Activated CD4-positive, alpha-beta T cell treated with anti-CD3 and anti-CD28 coated beads for 36 hours (primary cell): Measurements from ENCODE around the gene LAMA2. TPM values are rescaled to one million over a fixed set of nuclear protein-coding genes. Genes with fewer than 3 reads are reported as not detected.

Source experiments
- ATAC-seq: fragments of 200-7000 bp; cut with Tn5 transposase; one replicate; pipeline ENCODE4 v1.10.0; 2021; ENCODE audit warnings: mild to moderate bottlenecking, moderate library complexity
- CTCF ChIA-PET: fragments of 350-600 bp; sonication (Branson Sonifier 250); formaldehyde crosslinking; loops from one replicate; lab custom pipeline; 2021; ENCODE audit warnings: antibody characterized with exemption; lab: Charles Lee
- POLR2A ChIA-PET: fragments of 350-600 bp; sonication (Branson Sonifier 250); formaldehyde crosslinking; loops from one replicate; lab custom pipeline; 2021; ENCODE audit warnings: antibody characterized with exemption, inconsistent platforms; lab: Charles Lee
- DNase-seq: peaks from one replicate; pipeline ENCODE4 v3.0.0-alpha.2; 2020
- H3K27ac Mint-ChIP-seq: one replicate; pipeline ENCODE4 v1.8.0; 2021; ENCODE audit warnings: mixed read lengths
- H3K27me3 Mint-ChIP-seq: one replicate; pipeline ENCODE4 v1.8.0; 2021; ENCODE audit warnings: mixed read lengths
- H3K36me3 Mint-ChIP-seq: one replicate; pipeline ENCODE4 v1.8.0; 2021; ENCODE audit warnings: low read depth, mixed read lengths
- H3K4me1 Mint-ChIP-seq: one replicate; pipeline ENCODE4 v1.8.0; 2021; ENCODE audit warnings: mixed read lengths
- H3K4me3 Mint-ChIP-seq: one replicate; pipeline ENCODE4 v1.8.0; 2021; ENCODE audit warnings: mild to moderate bottlenecking, moderate library complexity, mixed read lengths
- H3K9me3 Mint-ChIP-seq: one replicate; pipeline ENCODE4 v1.8.0; 2021; ENCODE audit warnings: low read depth, mixed read lengths
- intact Hi-C, 2 experiments: fragments of 100-400 bp; cut with DNase I in 1 of 2; cut with micrococcal nuclease in 1 of 2; formaldehyde crosslinking; loops; one replicate each; pipeline versions ENCODE4 v1.14.2 to v1.15.1; 2022 to 2024; cut with DNase I, micrococcal nuclease
- total RNA-seq, 2 experiments: library from RNA; stranded (reverse); gene quantifications; one replicate each; pipeline ENCODE4 v1.2.3, GENCODE V29; 2021

Gene LAMA2
- total RNA-seq, 2 experiments from 2014 or later, result 0.65 to 0.80 TPM

DNA sequence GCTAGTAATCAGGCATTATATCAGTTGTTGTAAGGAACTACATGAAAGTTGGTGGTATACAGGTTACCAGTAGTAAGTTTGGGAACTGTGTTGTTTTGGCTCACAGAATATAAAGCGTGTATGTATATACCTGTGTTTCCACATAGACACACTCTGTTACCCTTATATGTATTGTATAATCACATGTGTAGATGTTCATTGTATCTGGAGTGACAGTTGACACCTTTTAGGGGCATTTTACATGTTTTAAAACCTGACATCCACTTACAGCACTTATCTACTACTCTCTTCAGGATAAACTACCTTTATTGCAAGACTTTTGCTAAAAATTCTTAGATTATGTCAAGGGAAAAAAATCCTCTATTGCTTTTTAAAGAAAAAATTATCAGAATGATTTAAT lies 228.9 kb downstream of the LAMA2 start:
- ATAC-seq, result no peak
- intact Hi-C loops, result no loop called here
- Mint-ChIP-seq H3K4me1 (no peaks in the 10 kb centered on the region), H3K9me3 (no peaks in the 10 kb centered on the region), H3K27ac (no peak overlapping the region), H3K4me3 (no peak overlapping the region), H3K36me3 (no peaks in the 10 kb centered on the region), H3K27me3 (peaks cover 6% of the 10 kb centered on the region)
- ChIA-PET CTCF (no interaction called here), POLR2A (no interaction called here)
- no peak for DNase-seq

DNA sequence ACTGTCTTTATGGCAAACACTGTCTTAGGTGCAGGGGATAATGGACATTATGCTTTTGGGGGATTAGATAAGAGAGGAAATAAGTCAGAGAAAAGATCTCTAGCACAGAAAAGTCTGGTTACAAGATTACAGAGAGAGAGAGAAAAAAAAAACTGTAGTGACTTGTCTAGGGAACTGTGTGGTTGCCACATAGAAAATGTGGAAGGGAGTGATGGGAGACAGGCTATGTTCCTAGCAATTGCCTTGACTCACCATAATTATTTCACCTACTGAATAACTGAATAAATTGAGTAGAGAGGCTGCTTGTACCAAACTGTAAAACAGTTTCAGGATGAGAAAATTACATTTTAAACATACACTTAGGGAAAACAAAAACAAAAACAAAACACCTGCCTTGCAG lies 229.7 kb downstream of the LAMA2 start:
- Mint-ChIP-seq H3K36me3 (no peaks in the 10 kb centered on the region), H3K27me3 (peaks cover 3% of the 10 kb centered on the region), H3K4me1 (no peaks in the 10 kb centered on the region), H3K27ac (no peak overlapping the region), H3K9me3 (no peaks in the 10 kb centered on the region), H3K4me3 (no peak overlapping the region)
- ChIA-PET CTCF (no interaction called here), POLR2A (no interaction called here)
- ATAC-seq (no peak), DNase-seq (no peak)
- intact Hi-C loops, result no loop called here

DNA sequence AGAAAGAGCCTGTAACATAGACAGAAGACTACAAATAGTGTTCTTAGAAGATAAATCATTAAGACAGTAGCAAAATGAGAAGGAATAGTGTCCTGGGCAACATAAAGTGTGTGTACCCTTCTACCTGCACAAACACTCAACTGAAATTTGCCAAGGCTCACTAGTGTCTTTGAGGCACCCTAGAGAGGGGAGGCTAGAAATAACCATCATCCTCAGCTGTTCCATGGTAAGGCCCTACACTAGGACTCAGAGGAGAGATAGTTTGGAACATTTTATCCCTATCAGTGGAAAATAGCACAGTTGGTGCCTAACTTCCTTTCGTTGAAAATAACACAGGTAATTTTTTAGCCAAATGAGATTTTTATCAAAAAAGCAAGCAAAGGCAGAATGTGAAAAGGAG lies 230.7 kb downstream of the LAMA2 start:
- peaks cover 3% of the 10 kb centered on the region for H3K27me3 Mint-ChIP-seq
- intact Hi-C loops, result no loop called here
- H3K4me3 Mint-ChIP-seq, result no peak overlapping the region
- H3K36me3 Mint-ChIP-seq, result no peaks in the 10 kb centered on the region
- ChIA-PET CTCF (interaction anchor here (1.0 kb wide), 1 partner anchor 23 kb away, joined by 3 read pairs; no protein-coding TSS in a partner anchor), POLR2A (no interaction called here)
- no peak for DNase-seq
- no peaks in the 10 kb centered on the region for H3K9me3 Mint-ChIP-seq
- H3K4me1 Mint-ChIP-seq, result no peaks in the 10 kb centered on the region
- H3K27ac Mint-ChIP-seq, result no peak overlapping the region
- ATAC-seq, result no peak

DNA sequence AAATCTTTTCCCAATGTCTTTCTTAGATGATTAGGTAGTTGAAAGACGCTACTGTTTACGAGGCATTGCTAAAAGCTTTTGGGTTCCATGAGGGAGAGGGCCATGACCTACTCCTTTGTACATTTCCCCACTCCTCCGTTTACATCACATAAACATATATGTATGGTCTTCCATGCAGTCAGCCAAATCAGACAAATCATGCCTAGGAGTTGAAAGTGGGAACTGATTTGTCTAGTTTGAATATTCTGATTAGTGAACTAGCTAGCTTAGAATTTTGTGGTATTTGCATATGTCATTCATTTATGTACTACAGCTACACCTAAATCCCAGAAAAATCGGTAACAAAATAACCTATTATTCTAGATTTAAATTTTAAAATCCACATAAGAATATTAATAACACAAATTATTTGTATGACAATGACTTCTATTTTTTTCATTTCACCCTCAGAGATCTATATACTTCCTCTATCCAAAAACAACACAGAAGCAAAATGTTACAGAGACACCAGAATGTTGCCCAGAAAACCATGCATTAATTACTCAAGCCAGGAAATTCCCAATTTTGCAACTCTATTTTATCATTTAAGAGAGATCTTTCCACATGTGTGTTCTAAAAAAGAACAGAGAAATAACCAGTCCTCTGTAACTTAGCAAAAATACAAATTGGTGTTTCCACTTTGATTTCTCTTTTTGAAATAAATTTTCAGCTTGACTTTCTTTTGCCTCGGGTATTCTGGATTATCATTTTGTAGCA lies 231.9 kb downstream of the LAMA2 start:
- H3K4me3 Mint-ChIP-seq, result no peak overlapping the region
- no peaks in the 10 kb centered on the region for H3K9me3 Mint-ChIP-seq
- ChIA-PET CTCF (interaction anchor here (0.9 to 1.0 kb wide), 2 partner anchors 16 to 22 kb away, joined by 3 read pairs; no protein-coding TSS in a partner anchor), POLR2A (no interaction called here)
- peaks cover 3% of the 10 kb centered on the region for H3K27me3 Mint-ChIP-seq
- ATAC-seq (no peak), DNase-seq (no peak)
- no peaks in the 10 kb centered on the region for H3K36me3 Mint-ChIP-seq
- no peak overlapping the region for H3K27ac Mint-ChIP-seq
- no peaks in the 10 kb centered on the region for H3K4me1 Mint-ChIP-seq
- intact Hi-C loops, result no loop called here

DNA sequence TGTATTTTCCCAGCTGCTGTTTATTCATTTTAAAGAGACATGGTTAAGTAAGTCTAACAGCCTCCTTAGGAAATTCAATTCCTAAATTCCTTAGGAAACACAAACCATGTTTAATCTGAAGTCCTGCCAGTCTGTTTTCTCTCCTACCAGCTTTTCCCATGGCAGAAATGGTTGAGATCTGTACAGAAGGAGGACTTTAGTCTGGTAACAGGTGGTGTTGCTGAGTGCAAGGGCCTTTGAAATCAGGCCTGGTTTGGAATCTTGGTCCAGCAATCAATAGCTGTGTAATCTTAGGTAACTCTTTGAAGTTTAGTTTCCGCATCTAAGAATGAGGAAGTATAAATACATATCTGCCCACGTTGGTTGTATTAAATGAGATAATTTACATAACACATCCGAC lies 232.5 kb downstream of the LAMA2 start:
- ChIA-PET CTCF (interaction anchor here (0.9 to 1.0 kb wide), 2 partner anchors 16 to 32 kb away, joined by 3 read pairs; no protein-coding TSS in a partner anchor), POLR2A (no interaction called here)
- Mint-ChIP-seq H3K4me3 (no peak overlapping the region), H3K27me3 (peaks cover 3% of the 10 kb centered on the region), H3K36me3 (no peaks in the 10 kb centered on the region), H3K4me1 (no peaks in the 10 kb centered on the region), H3K9me3 (no peaks in the 10 kb centered on the region), H3K27ac (no peak overlapping the region)
- DNase-seq (no peak), ATAC-seq (no peak)
- intact Hi-C loops, result no loop called here

DNA sequence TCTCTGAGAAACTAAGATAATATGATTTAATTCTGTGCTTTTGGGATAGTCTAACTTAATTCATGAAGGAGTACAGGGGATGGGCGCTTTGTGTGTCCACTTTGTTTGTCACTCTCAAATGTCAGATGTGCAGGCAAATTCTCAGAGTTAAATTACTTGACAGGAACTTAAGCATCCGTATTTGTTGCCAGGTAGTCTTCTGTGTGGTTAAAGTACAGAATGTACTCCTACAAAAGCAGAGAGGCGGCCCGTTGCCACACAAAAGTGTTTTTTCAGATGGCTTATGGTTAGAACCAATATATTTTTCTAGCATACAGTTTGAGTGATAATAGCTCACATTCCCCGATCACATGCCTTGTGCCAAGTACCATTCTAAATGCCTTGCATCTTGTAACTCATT lies 234.4 kb downstream of the LAMA2 start:
- Mint-ChIP-seq H3K36me3 (no peaks in the 10 kb centered on the region), H3K9me3 (no peaks in the 10 kb centered on the region), H3K4me1 (no peaks in the 10 kb centered on the region), H3K27me3 (peaks cover 3% of the 10 kb centered on the region), H3K27ac (no peak overlapping the region), H3K4me3 (no peak overlapping the region)
- CTCF ChIA-PET, result no interaction called here
- POLR2A ChIA-PET, result no interaction called here
- intact Hi-C loops, result no loop called here
- no peak for DNase-seq
- no peak for ATAC-seq

DNA sequence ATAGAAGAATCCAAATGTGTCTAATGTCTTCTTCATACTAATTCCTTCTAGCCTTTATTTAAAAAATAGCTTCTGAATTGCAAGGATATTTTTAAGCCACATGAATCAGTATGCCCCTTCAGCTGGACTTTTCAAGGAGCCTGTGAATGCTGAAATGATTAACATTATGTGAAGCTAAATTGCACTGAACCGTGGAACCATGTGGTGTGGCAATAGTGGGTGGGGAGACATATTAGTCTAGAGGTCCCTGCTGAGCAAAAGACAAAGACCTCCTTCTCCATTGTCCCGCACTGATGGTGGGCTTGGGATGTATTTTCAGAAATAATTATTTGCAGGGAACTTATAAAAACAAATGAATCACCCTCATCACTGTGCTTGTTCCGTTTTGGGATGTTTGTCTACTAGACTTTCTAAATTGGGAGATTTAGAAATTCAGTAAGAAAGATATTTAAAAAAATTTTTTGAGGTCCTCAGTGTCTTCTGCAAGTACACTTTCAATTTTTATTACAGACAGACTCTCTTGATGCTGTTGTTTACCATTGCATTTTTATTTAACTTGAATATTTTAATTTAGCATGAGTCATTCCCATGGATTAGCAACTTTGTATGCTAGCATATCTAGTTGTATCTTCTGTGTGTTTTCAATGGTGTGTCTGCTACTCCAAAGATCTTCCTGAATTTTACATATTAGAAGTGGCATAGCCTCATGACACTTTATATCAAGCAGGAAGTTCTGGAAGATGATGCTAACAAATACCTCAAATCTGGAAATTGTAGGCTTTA lies 238.1 kb downstream of the LAMA2 start:
- no peaks in the 10 kb centered on the region for H3K4me1 Mint-ChIP-seq
- POLR2A ChIA-PET, result no interaction called here

DNA sequence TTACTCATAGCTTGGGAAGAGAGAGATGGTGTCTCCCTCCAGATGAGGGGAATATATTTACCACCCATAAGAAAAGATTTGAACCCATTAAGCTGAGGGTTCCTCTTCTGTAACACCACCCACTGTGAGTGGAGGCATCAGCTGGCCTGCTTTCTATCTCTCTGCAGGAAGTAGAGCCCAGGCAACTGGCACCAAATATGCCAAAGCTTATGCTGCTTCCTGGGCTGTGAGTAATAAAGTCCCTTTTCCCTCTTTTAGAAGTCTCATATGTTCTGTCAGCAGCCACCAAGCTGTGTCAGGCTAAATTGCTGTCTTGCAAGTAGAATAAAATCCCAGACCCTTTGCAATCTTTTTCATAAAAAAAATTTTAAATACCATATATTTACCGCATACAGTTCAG lies 241.4 kb downstream of the LAMA2 start:
- Mint-ChIP-seq H3K36me3 (no peaks in the 10 kb centered on the region), H3K9me3 (no peaks in the 10 kb centered on the region)

More for the DNA sequence above, 238.1 kb downstream of the LAMA2 start:
- Mint-ChIP-seq H3K4me3 (no peak overlapping the region), H3K27ac (no peak overlapping the region), H3K27me3 (peaks cover 2% of the 10 kb centered on the region), H3K36me3 (no peaks in the 10 kb centered on the region), H3K9me3 (no peaks in the 10 kb centered on the region)
- intact Hi-C loops, result no loop called here
- DNase-seq (no peak), ATAC-seq (no peak)
- CTCF ChIA-PET, result no interaction called here

DNA sequence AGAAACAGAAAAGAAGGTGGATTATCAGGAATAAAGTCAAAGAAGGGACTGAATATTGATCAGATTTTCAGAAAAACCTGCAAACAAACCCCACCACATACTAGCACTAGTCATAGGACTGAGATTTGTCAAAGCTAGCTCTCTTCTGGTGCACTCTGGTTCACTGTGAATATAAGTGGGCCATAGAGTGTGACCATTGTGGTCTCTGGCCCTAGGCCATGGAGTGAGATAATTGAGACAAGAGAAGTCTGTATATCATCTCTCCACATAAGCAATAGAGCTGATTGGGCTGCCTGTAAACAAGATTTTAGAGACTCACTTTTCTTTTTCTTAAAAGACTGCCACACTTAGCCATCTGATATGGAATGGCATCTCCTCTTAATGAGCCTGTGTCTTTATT lies 247.2 kb downstream of the LAMA2 start:
- ChIA-PET CTCF (no interaction called here), POLR2A (no interaction called here)
- Mint-ChIP-seq H3K4me1 (no peaks in the 10 kb centered on the region), H3K27ac (no peak overlapping the region), H3K9me3 (no peaks in the 10 kb centered on the region), H3K36me3 (no peaks in the 10 kb centered on the region), H3K4me3 (no peak overlapping the region), H3K27me3 (peaks cover 7% of the 10 kb centered on the region)
- ATAC-seq (no peak), DNase-seq (no peak)
- intact Hi-C loops, result no loop called here

More for the DNA sequence above, 241.4 kb downstream of the LAMA2 start:
- ChIA-PET POLR2A (no interaction called here), CTCF (interaction anchor here (0.6 kb wide), 1 partner anchor 19 kb away, joined by 3 read pairs; no protein-coding TSS in a partner anchor)
- Mint-ChIP-seq H3K27ac (no peak overlapping the region), H3K27me3 (peaks cover 2% of the 10 kb centered on the region), H3K4me3 (no peak overlapping the region), H3K4me1 (no peaks in the 10 kb centered on the region)
- intact Hi-C loops, result no loop called here
- DNase-seq (no peak), ATAC-seq (no peak)

DNA sequence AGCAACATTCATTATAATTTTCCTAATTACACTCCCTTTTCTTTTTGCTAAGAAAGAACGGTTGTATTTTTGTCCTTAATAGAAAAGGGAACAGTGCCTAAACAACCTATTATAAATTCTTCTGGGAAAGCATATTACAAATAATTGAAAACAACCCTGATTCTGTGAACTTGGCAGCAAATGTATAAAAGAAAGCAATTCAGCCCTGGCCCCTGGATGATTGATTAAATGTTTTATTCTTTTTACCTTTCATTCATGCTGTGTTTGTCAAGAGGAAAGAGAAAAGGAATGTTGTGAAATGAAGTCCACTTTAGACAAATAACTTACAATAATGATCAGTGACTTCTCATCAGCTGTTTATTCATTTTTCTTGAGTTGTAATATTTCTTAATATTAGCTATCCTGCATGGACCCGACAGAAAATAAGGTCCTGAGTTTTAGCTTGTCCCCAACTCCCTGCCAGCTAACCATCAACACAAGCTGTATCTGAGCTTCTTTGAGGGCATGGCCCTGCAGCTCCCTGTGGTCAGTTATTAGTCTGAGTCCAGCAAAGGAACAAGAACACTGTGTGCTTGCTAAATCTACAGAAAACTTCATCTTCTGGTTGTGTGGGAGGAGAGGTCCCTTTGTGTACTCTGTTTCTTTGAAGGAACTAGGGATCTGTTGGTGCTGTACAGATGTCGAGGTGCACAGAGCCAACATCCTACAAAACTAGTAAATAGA lies 248.2 kb downstream of the LAMA2 start:
- ChIA-PET CTCF (interaction anchor here (0.7 to 1.0 kb wide), 2 partner anchors 16 to 618 kb away, joined by 3 read pairs; no protein-coding TSS in a partner anchor), POLR2A (no interaction called here)
- no peak overlapping the region for H3K27ac Mint-ChIP-seq
- ATAC-seq, result no peak
- H3K4me3 Mint-ChIP-seq, result no peak overlapping the region
- intact Hi-C loops, result no loop called here
- no peaks in the 10 kb centered on the region for H3K4me1 Mint-ChIP-seq
- DNase-seq, result no peak
- peaks cover 7% of the 10 kb centered on the region for H3K27me3 Mint-ChIP-seq
- H3K36me3 Mint-ChIP-seq, result no peaks in the 10 kb centered on the region
- no peaks in the 10 kb centered on the region for H3K9me3 Mint-ChIP-seq

DNA sequence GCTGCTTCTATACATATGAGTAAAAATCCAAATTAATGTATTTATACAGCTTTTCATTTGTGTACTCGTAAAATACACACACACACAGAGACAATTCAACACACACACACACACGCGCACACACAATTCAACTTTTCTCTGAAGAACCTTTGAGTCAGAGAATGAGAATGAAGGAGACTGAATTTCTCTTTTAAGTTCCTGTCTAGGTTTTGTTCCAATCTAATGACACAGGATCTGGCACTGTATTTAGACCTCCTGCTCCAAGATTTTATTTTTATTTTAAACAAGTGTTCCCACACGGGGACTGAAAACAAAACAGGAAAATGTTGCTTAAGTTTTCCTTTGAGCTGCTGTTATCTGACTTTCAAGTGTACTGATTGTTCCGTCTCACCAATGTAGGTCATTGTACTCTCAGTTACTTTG lies 250.8 kb downstream of the LAMA2 start:
- ChIA-PET POLR2A (interaction anchor here (0.5 kb wide), 1 partner anchor 576 kb away, joined by 6 read pairs; no protein-coding TSS in a partner anchor), CTCF (no interaction called here)
- peaks cover 9% of the 10 kb centered on the region for H3K27me3 Mint-ChIP-seq
- no peaks in the 10 kb centered on the region for H3K36me3 Mint-ChIP-seq
- H3K9me3 Mint-ChIP-seq, result no peaks in the 10 kb centered on the region
- no peaks in the 10 kb centered on the region for H3K4me1 Mint-ChIP-seq
- intact Hi-C loops, result no loop called here
- H3K27ac Mint-ChIP-seq, result no peak overlapping the region
- ATAC-seq (no peak), DNase-seq (no peak)
- H3K4me3 Mint-ChIP-seq, result no peak overlapping the region
